Uterus (tissue), 2 donors: Measurements from ENCODE around the gene VRK3.

Source experiments
- CTCF ChIP-seq, 4 experiments: fragments of 200-600 bp in 2 of 4; fragments of 450-650 bp in 2 of 4; sonication (generic) in 2 of 4; IDR thresholded peaks; one replicate each; pipeline ENCODE4 v1.5.1; 2016 to 2019; ENCODE audit warnings: antibody characterized with exemption in 4 of 4, mild to moderate bottlenecking in 2 of 4, moderate library complexity in 1 of 4
- POLR2A ChIP-seq, 2 donors: fragments of 450-650 bp; IDR thresholded peaks; one replicate each; pipeline ENCODE4 v1.6.1; 2016; ENCODE audit warnings: antibody characterized with exemption in 2 of 2, mild to moderate bottlenecking in 1 of 2, moderate library complexity in 1 of 2

- TF ChIP-seq CTCF (IDR thresholded peaks at IDR 0.05) (no peak), POLR2A (IDR thresholded peaks at IDR 0.05) (no peak)
These were observed 33.3 kb upstream of the VRK3 start for GRCh38 chr19:50058425-50058824.
